ENCODE data around the gene C2orf69. TPM values are rescaled to one million over a fixed set of nuclear protein-coding genes. Genes with fewer than 3 reads are reported as not detected.

Gene C2orf69
- polyA plus RNA-seq, 3 donors: 5.5 to 9.4 (median 6.9) TPM

DNA sequence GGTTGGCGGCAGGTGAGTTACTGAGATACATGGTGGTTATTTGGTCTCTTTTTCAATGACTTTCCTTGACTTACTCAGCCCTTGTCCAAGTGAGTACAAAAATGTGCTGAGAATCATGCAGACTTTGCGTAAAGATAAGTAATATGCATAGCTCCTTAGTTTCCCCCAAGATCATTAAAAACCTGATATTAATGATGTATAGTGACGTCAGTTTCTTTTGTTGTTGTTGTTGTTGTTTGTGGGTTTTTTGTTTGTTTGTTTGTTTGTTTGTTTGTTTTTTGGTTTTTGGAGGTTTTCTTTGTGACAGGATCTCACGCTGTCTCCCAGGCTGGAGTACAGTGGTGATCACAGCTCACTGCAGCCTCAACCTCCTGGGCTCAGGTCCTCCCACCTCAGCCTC lies 45.2 kb upstream of the C2orf69 start:
- no CpG with 5 or more reads among the region's 4 CpGs for WGBS (ENCODE audit: insufficient coverage)
- H3K79me2 ChIP-seq (ENCODE audit: insufficient read depth, low read length): no peaks in the 10 kb centered on the region
- TF ChIP-seq, protein P1, sequence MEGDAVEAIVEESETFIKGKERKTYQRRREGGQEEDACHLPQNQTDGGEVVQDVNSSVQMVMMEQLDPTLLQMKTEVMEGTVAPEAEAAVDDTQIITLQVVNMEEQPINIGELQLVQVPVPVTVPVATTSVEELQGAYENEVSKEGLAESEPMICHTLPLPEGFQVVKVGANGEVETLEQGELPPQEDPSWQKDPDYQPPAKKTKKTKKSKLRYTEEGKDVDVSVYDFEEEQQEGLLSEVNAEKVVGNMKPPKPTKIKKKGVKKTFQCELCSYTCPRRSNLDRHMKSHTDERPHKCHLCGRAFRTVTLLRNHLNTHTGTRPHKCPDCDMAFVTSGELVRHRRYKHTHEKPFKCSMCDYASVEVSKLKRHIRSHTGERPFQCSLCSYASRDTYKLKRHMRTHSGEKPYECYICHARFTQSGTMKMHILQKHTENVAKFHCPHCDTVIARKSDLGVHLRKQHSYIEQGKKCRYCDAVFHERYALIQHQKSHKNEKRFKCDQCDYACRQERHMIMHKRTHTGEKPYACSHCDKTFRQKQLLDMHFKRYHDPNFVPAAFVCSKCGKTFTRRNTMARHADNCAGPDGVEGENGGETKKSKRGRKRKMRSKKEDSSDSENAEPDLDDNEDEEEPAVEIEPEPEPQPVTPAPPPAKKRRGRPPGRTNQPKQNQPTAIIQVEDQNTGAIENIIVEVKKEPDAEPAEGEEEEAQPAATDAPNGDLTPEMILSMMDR (IDR thresholded peaks at IDR 0.05): no peak

DNA sequence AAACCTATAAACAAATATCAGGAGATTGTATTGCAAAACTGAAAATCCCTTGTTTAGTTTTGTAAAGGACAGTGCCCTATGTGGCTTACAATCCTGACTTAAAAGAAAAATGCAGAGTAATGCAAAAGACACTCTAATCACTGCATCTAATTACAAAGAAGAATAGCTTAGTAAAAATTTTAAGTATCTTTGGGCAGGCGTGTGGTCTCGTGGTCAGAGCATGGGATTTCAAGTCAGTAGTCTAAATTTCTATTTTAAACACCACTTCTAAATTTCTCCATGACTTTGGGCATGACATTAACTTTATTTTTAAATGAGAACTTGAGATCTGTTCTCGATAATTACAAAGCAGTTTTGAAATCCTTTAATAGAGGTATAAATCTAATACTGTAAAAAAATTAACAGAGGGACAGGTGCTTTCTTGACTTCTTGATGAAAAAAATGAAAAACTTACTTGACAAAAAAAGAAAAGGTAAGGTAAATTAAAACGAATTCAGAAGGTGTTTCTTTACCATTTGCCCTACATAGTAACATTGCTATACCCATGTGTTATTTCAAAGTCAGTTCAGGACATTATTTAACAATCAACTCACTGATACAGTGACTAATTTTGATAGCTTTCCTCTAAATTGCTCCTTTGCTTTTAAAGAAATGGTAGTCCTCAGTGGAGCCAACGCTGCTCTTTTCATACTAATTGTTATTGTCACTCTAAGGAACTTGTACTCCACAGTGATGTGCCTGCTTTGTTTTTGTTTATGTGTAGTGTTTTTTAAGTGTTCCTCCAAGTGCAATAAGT lies 42.5 kb upstream of the C2orf69 start:
- no peak overlapping the region for H2AFZ ChIP-seq (ENCODE audit: insufficient read depth, low read depth, low read length, poor library complexity, severe bottlenecking)
- peaks cover 0 to 5% (median 0%) of the 10 kb centered on the region in 7 donors for H3K9me3 Mint-ChIP-seq
- H3K9ac ChIP-seq (ENCODE audit: insufficient read depth, low read length, poor library complexity, severe bottlenecking): no peak overlapping the region
- intact Hi-C loops (cut with micrococcal nuclease): no loop called here
- no peak overlapping the region for H3K4me2 ChIP-seq (replicated peaks; ENCODE audit: extremely low read depth, low read length, poor library complexity, severe bottlenecking)
- H3K27ac ChIP-seq (ENCODE audit: low read depth in 1 of 2, low read length in 2 of 2): no peak overlapping the region
- H3K27ac Mint-ChIP-seq: no peak overlapping the region
- no CpG with 5 or more reads among the region's 5 CpGs for WGBS (ENCODE audit: insufficient coverage)
- TF ChIP-seq, protein P1 (IDR thresholded peaks at IDR 0.05): no peak
- H3K4me1 Mint-ChIP-seq: peaks cover 2% of the 10 kb centered on the region
- no peaks in the 10 kb centered on the region for H3K36me3 Mint-ChIP-seq
- no peak overlapping the region for H3K4me3 ChIP-seq (replicated peaks in 1 of 3; ENCODE audit: low read depth in 2 of 3, low read length in 3 of 3)
- DNase-seq: no peak
- peaks cover 0 to 5% of the 10 kb centered on the region in 2 donors for H3K9me3 ChIP-seq (replicated peaks in 1 of 2; ENCODE audit: control insufficient read depth in 1 of 2, insufficient read depth in 1 of 2, low read length in 2 of 2)
- no peaks in the 10 kb centered on the region for H3K79me2 ChIP-seq (ENCODE audit: insufficient read depth, low read length)
- no peaks in the 10 kb centered on the region for H3K27me3 ChIP-seq (ENCODE audit: control insufficient read depth in 2 of 2, insufficient read depth in 2 of 2, low read length in 2 of 2)
- peaks cover 2 to 3% (median 2%) of the 10 kb centered on the region in 3 donors for H3K27me3 Mint-ChIP-seq (ENCODE audit: low read depth in 3 of 3)
- H3K4me1 ChIP-seq (ENCODE audit: control insufficient read depth in 1 of 2, insufficient read depth in 2 of 2, low read length in 2 of 2): no peaks in the 10 kb centered on the region
- H3K4me3 Mint-ChIP-seq: no peak overlapping the region
- H4K20me1 ChIP-seq (ENCODE audit: insufficient read depth, low read length): no peaks in the 10 kb centered on the region
- H3K36me3 ChIP-seq (replicated peaks in 1 of 2; ENCODE audit: control insufficient read depth in 1 of 2, insufficient read depth in 2 of 2, low read length in 2 of 2): no peaks in the 10 kb centered on the region

More for the DNA sequence above, 45.2 kb upstream of the C2orf69 start:
- no peaks in the 10 kb centered on the region for H3K27me3 Mint-ChIP-seq (ENCODE audit: low read depth in 3 of 3)
- Histone ChIP-seq H3K9me3 (replicated peaks in 1 of 2; ENCODE audit: control insufficient read depth in 1 of 2, insufficient read depth in 1 of 2, low read length in 2 of 2) (no peaks in the 10 kb centered on the region), H3K36me3 (replicated peaks in 1 of 2; ENCODE audit: control insufficient read depth in 1 of 2, insufficient read depth in 2 of 2, low read length in 2 of 2) (no peaks in the 10 kb centered on the region), H3K9ac (ENCODE audit: insufficient read depth, low read length, poor library complexity, severe bottlenecking) (no peak overlapping the region), H3K27me3 (ENCODE audit: control insufficient read depth in 2 of 2, insufficient read depth in 2 of 2, low read length in 2 of 2) (no peaks in the 10 kb centered on the region), H3K4me3 (replicated peaks in 1 of 3; ENCODE audit: low read depth in 2 of 3, low read length in 3 of 3) (no peak overlapping the region), H3K27ac (ENCODE audit: low read depth in 1 of 2, low read length in 2 of 2) (no peak overlapping the region), H3K4me1 (ENCODE audit: control insufficient read depth in 1 of 2, insufficient read depth in 2 of 2, low read length in 2 of 2) (peaks cover 0 to 7% of the 10 kb centered on the region in 2 donors), H3K4me2 (replicated peaks; ENCODE audit: extremely low read depth, low read length, poor library complexity, severe bottlenecking) (no peak overlapping the region), H4K20me1 (ENCODE audit: insufficient read depth, low read length) (no peaks in the 10 kb centered on the region), H2AFZ (ENCODE audit: insufficient read depth, low read depth, low read length, poor library complexity, severe bottlenecking) (no peak overlapping the region)
- H3K4me3 Mint-ChIP-seq: no peak overlapping the region
- no peak for DNase-seq
- H3K4me1 Mint-ChIP-seq: peaks cover 8% of the 10 kb centered on the region
- intact Hi-C loops (cut with micrococcal nuclease): no loop called here
- no peaks in the 10 kb centered on the region for H3K9me3 Mint-ChIP-seq
- no peak overlapping the region for H3K27ac Mint-ChIP-seq
- no peaks in the 10 kb centered on the region for H3K36me3 Mint-ChIP-seq

Measured in CD14-positive monocyte (primary cell).